PC-3 (cell line): ENCODE measurements around the gene CENPO.

ENCODE experiments used
- EZH2 ChIP-seq: fragments of 300-600 bp; sonication (generic); IDR thresholded peaks from one replicate; pipeline ENCODE4 v1.6.1; 2017; ENCODE audit warnings: antibody characterized with exemption, mild to moderate bottlenecking, low read length; ENCODE audit not compliant: unreplicated experiment
- EZH2phosphoT487 ChIP-seq: fragments of 300-600 bp; sonication (generic); IDR thresholded peaks from 2 replicates; pipeline ENCODE4 v1.6.1; 2018; ENCODE audit warnings: mild to moderate bottlenecking, antibody characterized with exemption, low read length, borderline replicate concordance
- TF ChIP-seq, protein P1 (sequence below): fragments of 300-600 bp; sonication (generic); conservative IDR thresholded peaks from 2 replicates; pipeline ENCODE4 v1.5.1; 2017; ENCODE audit warnings: antibody characterized with exemption, low read depth, mild to moderate bottlenecking, low read length

DNA sequence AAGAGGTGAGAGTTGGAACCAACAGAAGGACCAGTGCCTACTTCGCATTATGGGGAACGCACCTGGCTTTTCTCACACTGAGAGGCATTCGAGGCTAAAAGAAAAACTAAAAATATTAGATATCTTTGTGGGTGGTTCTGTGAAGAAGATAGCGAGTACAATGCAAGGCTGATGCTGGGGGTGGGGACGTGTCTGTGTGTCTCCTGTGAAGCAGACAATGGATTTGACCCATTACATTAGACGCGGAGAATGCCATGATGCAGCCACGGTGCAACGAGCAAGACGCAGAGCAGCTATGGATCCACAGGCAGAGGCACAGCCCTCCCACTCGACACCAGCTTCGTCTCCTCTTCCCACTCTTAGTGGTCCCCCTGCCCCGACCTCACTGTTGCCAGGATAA lies 65.8 kb downstream of the CENPO start:
- TF ChIP-seq, protein P1, sequence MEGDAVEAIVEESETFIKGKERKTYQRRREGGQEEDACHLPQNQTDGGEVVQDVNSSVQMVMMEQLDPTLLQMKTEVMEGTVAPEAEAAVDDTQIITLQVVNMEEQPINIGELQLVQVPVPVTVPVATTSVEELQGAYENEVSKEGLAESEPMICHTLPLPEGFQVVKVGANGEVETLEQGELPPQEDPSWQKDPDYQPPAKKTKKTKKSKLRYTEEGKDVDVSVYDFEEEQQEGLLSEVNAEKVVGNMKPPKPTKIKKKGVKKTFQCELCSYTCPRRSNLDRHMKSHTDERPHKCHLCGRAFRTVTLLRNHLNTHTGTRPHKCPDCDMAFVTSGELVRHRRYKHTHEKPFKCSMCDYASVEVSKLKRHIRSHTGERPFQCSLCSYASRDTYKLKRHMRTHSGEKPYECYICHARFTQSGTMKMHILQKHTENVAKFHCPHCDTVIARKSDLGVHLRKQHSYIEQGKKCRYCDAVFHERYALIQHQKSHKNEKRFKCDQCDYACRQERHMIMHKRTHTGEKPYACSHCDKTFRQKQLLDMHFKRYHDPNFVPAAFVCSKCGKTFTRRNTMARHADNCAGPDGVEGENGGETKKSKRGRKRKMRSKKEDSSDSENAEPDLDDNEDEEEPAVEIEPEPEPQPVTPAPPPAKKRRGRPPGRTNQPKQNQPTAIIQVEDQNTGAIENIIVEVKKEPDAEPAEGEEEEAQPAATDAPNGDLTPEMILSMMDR, result no peak
- TF ChIP-seq EZH2phosphoT487, result no peak
- TF ChIP-seq EZH2, result no peak
